DMS153 (cell line): ENCODE results near the gene DNAH17.

Experiments
- DNase-seq: peaks from one replicate; lab custom pipeline; 2025; lab: John Stamatoyannopoulos, UW

DNAH17 gene

GRCh38 chr17:78577296-78577695, at the start of gene DNAH17:
TSS of gene DNAH17 (minus strand) at chr17:78577396. CDS start at chr17:78575057, 2,339 bp downstream.
- DNase-seq = no peak

GRCh38 chr17:78624324-78625151, 47.3 kb upstream of the DNAH17 start:
- DNase-seq = no peak

- DNase-seq = no peak
These were observed 46.3 kb upstream of the DNAH17 start for GRCh38 chr17:78623541-78623940.

GRCh38 chr17:78622491-78623265, 45.5 kb upstream of the DNAH17 start:
- no peak for DNase-seq

GRCh38 chr17:78621720-78622490, 44.7 kb upstream of the DNAH17 start:
- DNase-seq = no peak

GRCh38 chr17:78620099-78620498, 42.9 kb upstream of the DNAH17 start:
- DNase-seq = no peak

GRCh38 chr17:78619334-78619733, 42.1 kb upstream of the DNAH17 start:
- no peak for DNase-seq

GRCh38 chr17:78618264-78619066, 41.3 kb upstream of the DNAH17 start:
- DNase-seq = no peak

- DNase-seq = no peak
These were observed 40.4 kb upstream of the DNAH17 start for GRCh38 chr17:78617511-78618061.

- DNase-seq = no peak
These were observed 39.8 kb upstream of the DNAH17 start for GRCh38 chr17:78616946-78617345.

- no peak for DNase-seq
These were observed 38.4 kb upstream of the DNAH17 start for GRCh38 chr17:78615631-78616030.

- DNase-seq = no peak
These were observed 36.2 kb upstream of the DNAH17 start for GRCh38 chr17:78613416-78613815.

GRCh38 chr17:78611607-78612006, 34.4 kb upstream of the DNAH17 start:
- no peak for DNase-seq

- no peak for DNase-seq
These were observed 33.8 kb upstream of the DNAH17 start for GRCh38 chr17:78610951-78611511.

- no peak for DNase-seq
These were observed 32.0 kb upstream of the DNAH17 start for GRCh38 chr17:78609191-78609641.

GRCh38 chr17:78608804-78609186, 31.6 kb upstream of the DNAH17 start:
- no peak for DNase-seq

GRCh38 chr17:78608122-78608803, 31.1 kb upstream of the DNAH17 start:
- no peak for DNase-seq

- no peak for DNase-seq
These were observed 29.8 kb upstream of the DNAH17 start for GRCh38 chr17:78607038-78607437.

- no peak for DNase-seq
These were observed 28.7 kb upstream of the DNAH17 start for GRCh38 chr17:78605886-78606285.

- DNase-seq = no peak
These were observed 28.2 kb upstream of the DNAH17 start for GRCh38 chr17:78605429-78605828.
